Stimulated activated CD4-positive, alpha-beta T cell treated with anti-CD3 and anti-CD28 coated beads, TNF-alpha, amount 100 ng/mL, for 24 hours (primary cell): Measurements from ENCODE around the gene KLHL29.
"Not testable (repeated sequence)": the region's sequence is repeated elsewhere in the genome, so short reads cannot be mapped to it uniquely, and the experiment has no call there.

Experiments
- DNase-seq, 3 experiments: peaks; one replicate each; pipeline ENCODE4 v3.0.0-alpha.2; 2020; ENCODE audit warnings: low read depth in 3 of 3

KLHL29 gene

DNA sequence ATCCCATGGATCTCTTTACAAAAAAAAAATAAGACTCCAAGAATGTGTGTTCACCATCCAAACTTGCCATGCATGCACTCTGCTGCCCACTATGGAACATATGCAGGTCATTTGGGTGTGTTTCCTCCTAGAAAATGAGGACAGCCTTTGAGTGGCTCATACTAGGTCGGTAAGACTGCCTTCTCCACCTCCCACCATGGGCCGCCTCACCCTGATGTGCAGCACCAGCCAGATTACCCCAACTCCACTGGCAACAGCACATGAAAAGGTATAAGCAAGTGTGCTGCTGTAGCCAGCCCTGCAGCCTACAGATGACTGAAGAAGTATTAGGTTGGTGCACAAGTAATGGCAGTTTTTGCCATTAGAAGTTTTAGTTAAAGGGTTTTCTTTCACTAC is 327.8 kb downstream of the KLHL29 start:
- no peak for DNase-seq

DNA sequence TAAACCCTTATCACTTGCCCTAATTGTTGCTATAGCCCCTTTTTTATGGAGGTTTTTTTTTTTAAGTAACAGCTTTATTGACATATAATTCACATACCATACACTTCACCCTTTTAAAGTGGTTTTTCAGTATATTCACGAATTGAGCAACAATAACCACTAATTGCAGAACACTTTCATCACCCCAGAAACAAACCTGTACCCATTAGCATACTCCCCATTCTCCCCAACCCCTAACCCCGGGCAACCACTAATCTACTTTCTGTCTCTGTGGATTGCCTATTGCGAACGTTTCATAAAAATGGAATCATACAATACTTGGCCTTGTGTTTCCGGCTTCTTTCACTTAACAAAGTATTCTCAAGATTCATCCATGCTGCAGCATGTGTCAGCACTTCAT is 328.4 kb downstream of the KLHL29 start:
- no peak for DNase-seq

DNA sequence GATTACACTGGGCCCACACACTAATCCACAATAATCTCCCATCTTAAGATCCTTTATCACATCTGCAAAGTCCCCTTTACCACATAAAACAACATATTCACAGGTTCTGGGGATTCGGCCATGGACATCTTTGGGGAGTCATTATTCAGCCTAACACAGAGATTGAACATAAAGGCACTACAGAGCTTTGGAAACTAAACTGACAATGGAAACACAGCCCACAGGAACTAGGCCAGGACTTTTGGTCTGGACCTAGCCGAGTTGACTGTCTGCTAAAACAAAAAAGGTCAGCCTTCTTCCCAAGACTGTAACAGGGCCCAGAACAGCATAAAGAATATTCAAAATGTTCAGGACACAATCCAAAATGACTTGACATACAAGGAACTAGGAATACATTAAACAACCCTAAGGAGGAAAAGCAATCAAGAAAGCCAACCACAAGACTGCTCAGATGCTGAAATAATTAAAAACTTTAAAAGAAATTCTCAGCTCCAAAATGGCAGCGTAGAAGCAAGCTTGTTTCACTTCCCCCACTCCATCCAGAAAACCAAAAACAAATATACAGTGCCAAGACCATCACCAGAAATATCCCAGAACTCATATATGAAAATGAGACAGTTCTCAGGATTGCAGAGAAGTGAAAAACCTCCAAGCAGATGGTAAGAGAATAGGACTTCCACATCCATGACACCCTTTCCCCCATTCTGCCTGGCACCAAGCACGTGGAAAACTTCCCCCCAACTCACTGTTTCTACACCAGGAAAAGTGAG is 334.1 kb downstream of the KLHL29 start:
- no peak for DNase-seq

DNA sequence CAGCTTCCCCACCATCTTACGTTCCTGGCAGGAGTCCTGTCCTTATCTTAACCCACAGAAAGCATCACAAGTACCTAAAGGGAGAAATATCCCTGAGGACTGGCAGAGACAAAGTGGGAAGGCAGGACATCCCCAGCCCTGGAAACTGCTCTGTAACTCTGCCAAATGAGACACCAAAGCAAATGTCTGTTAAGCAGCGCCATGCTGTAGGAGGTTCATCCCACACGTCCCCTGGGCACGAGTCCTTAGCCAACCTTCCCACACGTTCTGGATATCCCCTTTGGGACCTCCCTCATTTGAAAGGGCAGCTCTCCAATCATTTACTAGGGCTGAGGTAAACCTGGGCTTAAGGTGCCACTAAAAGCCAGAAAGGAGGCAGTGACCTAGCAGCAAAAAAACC is 334.7 kb downstream of the KLHL29 start:
- DNase-seq, result no peak

DNA sequence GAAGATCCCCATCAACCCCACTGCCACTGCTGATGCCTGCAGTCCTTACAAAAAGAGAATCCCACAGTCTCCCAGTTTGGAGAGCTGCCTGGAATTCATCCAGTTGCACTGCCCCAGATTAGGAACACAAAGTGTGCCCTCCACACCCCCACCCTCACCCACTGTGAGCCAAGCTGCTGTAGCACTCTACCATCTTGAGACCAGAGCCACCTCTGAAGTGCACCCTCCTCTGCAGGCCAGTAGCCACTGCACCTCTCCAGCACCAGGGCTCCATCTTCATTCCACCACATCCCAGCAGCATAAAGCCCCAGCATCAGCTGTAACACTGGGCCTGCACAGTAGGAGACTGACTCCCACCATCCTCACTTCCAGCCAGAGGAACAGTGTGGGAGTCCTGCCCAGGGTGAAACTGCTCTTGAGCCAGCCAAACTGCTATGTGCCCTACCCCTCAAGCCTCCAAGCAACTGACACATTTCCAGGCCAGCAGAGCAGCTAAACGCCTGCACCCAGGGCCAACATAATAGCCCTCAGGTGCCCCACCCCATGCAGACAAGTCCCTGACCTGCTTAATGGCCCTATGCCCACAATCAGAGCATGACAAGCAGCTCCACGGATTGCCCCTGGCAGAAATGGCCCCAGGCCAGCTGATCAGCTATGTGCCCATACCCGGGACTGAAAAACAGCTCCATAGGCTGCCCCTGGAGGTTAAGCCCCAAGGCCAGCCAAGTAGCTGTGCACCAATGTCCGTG is 335.9 kb downstream of the KLHL29 start:
- DNase-seq, result no peak

DNA sequence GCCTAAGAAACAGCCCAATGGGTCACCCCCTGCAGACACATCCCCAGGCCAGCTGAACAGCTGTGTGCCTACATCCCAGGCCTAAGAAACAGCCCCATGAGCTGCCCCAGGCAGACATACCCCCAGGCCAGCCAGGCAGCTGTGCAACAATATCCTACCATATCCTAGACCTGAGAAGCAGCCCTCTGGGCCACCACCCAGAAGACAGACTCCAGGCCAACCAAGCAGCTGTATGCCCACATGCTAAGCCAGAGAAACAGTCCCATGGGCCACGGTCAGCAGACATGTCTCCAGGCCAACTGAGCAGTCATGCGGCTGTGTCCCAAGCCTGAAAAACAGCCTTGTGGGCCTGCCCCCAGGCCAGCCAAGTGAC is 336.5 kb downstream of the KLHL29 start:
- no peak for DNase-seq

DNA sequence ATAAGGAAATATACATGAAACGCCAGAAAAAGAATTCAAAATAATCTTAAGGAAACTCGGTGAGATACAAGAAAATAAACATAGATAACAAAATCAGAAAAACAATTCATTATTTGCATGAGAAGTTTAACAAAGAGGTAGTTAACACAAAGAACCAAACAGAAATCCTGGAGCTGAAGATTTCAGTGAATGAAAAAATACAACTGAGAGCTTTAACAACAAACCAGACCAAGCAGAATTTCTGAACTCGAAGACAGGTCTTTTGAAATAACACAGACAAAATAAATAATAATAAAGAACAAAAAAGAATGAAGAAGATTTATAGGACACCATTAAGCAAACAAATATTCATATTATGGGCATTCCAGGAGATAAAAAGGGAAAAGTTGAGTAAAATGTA is 337.3 kb downstream of the KLHL29 start:
- DNase-seq, result no peak

DNA sequence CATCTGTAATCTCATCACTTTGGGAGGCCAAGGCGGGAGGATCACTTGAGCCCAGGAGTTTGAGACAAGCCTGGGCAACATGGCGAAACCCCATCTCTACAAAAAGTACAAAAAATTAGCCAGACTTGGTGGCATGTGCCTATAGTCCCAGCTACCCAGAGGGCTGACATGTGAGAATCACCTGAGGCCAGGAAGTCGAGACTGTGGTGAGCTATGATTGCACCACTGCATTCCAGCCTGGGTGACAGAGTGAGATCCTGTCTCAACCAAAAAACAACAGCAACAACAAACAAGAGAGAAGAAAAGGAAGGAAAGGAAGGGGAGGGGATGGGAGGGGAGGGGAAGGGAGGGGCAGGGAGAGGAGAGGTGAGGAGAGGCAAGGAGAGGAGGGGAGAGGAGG is 338.1 kb downstream of the KLHL29 start:
- not testable (repeated sequence) for DNase-seq

DNA sequence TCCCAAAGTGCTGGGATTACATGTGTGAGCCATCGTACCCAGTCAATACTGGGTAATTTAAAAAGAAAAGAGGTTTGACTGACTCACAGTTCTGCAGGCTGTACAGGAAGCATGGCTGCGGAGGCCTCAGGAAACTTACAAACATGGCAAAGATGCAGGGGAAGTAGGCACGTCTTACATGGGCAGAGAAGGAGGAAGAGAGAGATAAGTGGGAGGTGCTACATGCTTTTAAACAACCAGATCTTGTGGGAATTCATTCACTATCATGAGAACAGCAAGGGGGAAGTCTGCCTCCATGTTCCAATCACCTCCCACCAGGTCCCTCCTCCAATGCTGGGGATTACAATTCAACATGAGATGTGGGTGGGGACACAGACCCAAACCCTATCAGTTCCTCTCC is 349.4 kb downstream of the KLHL29 start:
- no peak for DNase-seq

DNA sequence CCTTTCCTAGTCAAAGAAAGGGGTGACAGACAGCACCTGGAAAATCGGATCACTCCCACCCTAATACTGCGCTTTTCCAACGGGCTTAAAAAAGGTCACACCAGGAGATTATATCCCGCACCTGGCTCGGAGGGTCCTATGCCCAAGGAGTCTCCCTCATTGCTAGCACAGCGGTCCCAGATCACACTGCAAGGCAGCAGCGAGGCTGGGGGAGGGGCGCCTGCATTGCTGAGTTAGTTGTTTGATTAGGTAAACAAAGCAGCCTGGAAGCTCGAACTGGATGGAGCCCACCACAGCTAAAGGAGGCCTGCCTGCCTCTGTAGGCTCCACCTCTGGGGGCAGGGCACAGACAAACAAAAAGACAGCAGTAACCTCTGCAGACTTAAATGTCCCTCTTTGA is 351.8 kb downstream of the KLHL29 start:
- DNase-seq, result not testable (repeated sequence)

DNA sequence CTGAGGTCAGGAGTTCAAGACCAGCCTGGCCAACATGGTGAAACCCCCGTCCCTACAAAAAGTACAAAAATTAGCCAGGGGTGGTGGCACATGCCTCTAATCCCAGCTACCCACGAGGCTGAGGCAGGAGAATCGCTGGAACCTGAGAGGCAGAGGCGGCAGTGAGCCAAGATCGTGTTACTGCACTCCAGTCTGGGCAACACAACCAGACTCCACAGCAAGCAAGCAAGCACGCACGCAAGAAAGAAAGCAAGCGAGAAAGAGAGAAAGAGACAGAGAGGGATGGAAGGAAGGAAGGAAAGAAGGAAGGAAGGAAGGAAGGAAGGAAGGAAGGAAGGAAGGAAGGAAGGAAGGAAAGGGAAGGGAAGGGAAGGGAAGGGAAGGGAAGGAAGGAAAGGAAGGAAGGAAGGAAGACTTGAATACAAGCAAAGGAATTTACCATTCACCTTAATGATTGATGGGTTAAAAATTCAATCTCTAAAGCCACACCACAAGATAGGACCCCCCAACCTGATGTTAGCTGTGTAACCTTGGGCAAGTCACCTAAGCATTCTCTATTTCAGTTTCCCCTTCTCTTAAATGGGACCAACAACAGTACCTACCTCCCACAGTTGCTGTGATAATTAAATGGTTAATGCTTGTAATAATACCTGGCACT is 360.2 kb downstream of the KLHL29 start:
- no peak for DNase-seq

DNA sequence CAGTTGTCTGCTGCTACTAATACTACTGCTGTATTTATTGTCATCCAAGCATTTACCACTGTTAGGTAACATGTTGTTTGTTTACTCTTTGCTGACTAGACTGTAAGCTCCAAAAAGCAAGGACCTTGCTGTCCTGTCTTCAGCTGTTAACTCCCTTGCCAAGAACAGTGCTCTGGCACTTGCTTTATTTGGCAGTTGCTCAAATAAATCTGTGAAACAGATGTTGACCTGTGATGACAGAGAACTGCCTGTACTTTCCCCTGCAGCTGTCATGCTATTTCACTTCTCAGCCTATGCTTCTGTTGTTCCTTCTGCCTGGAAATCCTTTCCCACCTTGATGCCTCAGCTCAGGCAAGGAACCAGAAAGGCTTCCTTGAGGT is 360.7 kb downstream of the KLHL29 start:
- no peak for DNase-seq

DNA sequence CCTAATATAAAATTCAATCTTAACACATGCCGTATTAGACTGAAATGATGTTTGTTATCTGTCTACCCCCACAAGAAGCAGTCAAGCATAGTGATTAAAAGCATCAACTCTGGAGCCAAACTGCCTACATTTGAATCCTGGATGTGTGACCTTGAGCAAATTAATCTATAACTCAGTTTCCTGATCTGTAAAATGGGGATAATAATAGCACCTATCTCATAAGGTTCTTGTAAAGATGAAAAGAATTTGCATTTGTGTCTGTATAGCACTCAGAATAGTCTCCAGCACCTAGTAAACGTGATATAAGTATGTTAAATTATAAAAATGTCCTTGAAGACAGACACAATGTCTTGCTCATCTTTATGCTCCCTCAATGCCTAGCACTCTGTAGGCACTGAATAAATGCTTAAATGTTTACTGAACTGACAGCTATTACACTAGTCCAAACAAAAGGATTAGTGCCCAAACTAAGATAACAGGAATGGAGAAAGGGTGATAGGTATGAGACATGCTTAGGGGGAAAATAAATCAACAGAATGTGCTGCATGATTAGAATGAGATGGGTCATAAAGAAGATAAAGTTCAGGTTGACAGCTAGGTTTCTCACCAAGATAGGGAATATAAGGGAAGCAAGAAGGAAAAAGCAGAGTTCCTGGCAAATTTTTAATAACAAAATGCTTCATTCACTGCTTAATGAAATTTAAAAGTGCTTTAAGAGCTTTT is 361.3 kb downstream of the KLHL29 start:
- no peak for DNase-seq

DNA sequence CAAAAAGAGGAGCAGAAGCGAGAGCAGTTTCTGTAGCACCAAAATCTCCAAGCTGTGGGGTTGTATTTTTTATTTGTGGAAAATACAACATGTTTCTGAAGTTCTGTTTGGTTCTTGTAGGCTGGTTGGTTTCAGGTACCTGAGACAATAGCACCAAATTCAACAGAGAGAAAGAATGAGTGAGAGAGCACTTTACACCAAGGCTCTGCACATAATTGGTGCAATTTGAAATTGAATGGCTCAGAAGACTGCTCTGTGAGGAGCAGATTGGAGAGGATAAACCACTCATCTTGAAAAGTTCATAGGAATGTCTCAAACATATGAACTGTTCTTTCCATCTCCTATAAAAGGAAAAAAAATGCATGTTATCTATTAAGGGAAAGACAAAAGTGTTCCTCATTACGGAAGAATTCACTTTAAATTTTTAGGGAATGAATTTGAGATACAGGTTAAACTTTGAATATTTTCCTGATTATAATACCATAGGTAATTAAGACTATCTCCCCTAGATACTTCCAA is 366.8 kb downstream of the KLHL29 start:
- DNase-seq, result no peak

DNA sequence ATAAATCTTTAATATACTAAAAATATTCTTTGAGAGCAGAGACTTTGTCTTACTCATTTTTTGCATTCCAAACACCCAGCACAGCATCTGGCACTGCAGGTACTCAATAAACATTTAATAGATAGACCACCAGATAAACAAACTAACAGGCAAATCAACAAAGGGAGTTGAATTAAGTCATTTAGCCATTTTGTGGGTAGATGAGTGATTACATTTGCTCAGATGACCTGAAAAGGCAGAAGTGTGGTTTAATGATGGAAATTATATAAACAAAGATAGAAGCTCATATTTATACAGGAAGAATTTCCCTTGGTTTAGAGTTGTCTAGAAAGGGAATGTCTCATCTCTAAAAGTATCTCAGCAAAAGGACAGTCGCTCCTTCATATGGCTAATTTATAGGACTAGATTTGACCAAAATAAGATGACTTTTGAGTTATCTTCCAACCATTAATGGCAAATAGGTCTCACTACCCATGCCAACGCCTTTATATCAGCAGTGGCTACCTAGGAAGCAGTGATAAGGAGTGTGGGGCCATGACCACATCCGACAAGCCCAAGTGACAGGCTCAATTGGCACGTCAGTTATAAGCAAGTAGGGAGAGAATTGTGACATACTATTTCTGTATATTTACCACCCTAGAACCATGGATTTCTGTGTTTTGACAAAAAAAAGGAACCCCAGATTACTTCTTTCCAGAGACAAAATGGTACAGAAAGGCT is 368.5 kb downstream of the KLHL29 start:
- no peak for DNase-seq

DNA sequence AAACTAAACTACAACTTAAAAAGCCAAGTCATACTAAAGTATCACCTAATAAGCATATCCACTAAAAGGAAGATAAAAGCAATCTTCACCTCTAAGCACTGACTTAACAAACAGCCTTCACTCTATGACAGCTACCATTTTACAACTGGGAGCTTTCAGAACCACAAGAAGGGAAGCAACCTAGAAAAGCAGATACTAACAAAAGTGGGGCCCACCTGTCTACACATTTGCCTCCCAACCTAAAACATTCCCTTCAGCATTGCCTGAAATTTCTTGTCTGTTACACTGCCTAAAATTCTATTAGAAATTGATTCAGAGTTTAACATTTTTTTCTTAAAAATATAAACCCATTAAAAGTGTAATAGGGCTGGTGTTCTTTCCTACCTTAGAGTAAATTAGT is 370.0 kb downstream of the KLHL29 start:
- no peak for DNase-seq

DNA sequence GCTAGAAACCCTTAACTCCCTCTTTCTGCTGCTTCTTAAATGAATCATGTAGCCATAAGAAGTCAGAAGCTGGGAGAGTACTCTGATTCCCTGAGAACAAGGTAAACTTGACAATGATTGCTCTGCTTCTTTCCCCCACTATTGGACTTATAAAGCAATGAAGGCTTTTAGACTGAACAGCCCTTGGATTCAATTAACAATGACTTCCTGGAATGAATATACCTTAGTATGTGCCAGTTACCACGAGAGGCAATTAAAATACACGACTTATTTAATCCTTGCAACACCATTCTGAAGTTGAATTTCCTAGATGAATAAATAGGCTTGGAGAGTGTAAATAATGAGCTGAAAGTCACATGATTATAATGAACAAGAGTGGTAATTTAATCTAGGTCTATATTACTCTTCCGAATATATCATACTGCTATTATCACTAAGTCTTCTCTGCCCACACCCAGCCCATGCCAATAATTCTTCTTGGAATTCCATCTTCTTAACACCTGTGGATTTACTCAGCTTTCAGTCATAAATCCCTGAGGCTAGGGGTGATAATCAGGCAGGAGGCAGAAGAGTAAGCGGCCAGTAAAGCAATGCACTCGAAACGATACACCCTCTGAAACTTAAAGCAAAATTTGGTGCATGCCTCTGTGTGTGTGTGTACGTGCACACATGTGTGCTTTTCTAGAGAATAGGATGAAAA is 371.8 kb downstream of the KLHL29 start:
- DNase-seq, result no peak

DNA sequence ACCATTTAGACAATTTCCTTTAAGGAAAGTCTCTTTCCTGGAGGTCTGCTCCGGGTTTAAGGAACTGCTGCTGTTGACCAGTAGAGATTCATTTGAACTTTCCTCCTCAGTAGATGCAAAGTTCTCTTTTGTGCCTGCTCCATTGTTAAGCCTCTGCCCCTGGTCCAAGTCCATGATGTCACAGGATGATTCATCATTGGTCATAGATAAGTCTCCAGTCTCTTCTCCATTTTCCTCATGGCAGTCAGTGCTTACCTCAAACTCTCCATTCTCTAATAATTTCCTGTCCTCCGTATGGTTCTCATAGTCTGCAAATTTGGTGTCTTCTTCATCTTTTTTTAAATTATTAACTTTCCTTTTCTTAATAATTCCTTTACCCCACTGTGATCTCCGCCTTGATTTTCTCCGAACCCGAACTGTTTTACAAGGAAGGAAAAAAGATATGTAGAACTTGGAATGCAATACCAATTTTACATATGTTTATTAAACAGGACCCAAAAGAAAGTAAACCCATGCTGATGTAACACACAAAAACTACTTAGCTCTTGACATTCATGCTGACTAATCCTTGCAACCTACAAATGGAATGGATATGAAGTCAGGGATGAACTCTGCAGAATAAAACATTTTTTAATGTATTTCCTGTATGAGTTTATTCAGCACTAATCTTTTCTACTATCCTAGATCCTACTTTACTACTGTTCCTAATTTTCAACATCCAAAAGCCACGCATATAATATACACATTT is 372.9 kb downstream of the KLHL29 start:
- no peak for DNase-seq
